GM23248 (cell line): Measurements from ENCODE around the gene PSMB11.
"Not testable (repeated sequence)": the region's sequence is repeated elsewhere in the genome, so short reads cannot be mapped to it uniquely, and the experiment has no call there.

ENCODE experiments used
- EZH2 ChIP-seq: fragments of 200-600 bp; sonication (generic); IDR thresholded peaks from 2 replicates; pipeline ENCODE4 v1.6.1; 2018; ENCODE audit warnings: antibody characterized with exemption, mild to moderate bottlenecking; ENCODE audit not compliant: insufficient read depth, poor library complexity, severe bottlenecking
- EZH2phosphoT487 ChIP-seq: fragments of 200-600 bp; sonication (generic); IDR thresholded peaks from 2 replicates; pipeline ENCODE4 v1.6.1; 2018; ENCODE audit warnings: antibody characterized with exemption, moderate library complexity, mild to moderate bottlenecking, low read depth; ENCODE audit not compliant: insufficient read depth

DNA sequence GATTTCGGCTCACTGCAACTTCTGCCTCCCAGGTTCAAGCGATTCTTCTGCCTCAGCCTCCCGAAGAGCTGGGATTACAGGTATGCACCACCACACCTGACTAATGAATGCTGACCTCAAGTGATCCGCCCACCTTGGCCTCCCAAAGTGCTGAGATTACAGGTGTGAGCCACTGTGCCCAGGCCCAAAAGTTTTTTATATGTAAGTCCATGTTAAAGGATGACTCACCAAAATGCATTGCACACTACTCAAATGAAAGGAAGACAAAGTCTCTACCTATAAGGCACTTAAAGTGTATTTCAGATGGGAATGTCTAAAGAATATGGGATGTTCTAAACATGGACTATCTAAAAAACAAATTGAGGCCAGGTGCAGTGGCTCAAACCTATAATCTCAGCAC lies 37.7 kb upstream of the PSMB11 start:
- TF ChIP-seq EZH2, EZH2phosphoT487: not testable (repeated sequence)
